B cell (primary cell): ENCODE measurements around the gene NHSL2.

Experiments used
- CTCF ChIP-seq: fragments of 200-600 bp; IDR thresholded peaks from one replicate; pipeline ENCODE4 v1.8.0; 2022; ENCODE audit warnings: antibody characterized with exemption, mild to moderate bottlenecking
- EZH2 ChIP-seq: IDR thresholded peaks from 2 replicates; pipeline ENCODE4 v1.6.1; 2012; ENCODE audit warnings: borderline replicate concordance, low read depth, mild to moderate bottlenecking, moderate library complexity, low read length; ENCODE audit not compliant: insufficient read depth, poor library complexity, severe bottlenecking

DNA sequence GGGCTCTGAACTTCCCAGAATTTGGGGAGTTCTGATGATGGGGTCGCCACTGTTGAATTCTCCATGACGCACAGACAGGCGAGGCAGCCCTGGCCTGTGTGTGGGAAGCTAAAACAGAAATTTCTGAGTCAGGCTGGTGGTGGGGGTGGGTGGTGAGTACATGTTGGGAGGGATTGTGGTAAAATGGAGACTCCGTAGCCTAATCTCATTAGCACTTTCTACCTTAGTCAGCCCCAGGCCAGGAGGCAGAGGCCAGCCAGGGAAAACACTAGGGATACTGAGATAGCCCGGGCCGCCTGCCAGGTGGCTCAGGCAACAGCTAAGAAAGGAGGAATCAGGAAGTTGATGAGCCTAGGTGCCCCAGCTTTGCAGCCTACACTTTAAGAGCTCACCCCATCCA, 39.3 kb upstream of the NHSL2 start:
- TF ChIP-seq CTCF: no peak
- TF ChIP-seq EZH2: no peak
